HG03159 (cell line): ENCODE results near the gene CSMD2.
"Not testable (repeated sequence)": the region's sequence is repeated elsewhere in the genome, so short reads cannot be mapped to it uniquely, and the experiment has no call there.

ENCODE experiments used
- ATAC-seq: cut with Tn5 transposase; IDR thresholded peaks from one replicate; pipeline ENCODE4 v1.9.1; 2021; ENCODE audit warnings: mild to moderate bottlenecking, moderate library complexity; ENCODE audit not compliant: unreplicated experiment

Gene CSMD2

DNA sequence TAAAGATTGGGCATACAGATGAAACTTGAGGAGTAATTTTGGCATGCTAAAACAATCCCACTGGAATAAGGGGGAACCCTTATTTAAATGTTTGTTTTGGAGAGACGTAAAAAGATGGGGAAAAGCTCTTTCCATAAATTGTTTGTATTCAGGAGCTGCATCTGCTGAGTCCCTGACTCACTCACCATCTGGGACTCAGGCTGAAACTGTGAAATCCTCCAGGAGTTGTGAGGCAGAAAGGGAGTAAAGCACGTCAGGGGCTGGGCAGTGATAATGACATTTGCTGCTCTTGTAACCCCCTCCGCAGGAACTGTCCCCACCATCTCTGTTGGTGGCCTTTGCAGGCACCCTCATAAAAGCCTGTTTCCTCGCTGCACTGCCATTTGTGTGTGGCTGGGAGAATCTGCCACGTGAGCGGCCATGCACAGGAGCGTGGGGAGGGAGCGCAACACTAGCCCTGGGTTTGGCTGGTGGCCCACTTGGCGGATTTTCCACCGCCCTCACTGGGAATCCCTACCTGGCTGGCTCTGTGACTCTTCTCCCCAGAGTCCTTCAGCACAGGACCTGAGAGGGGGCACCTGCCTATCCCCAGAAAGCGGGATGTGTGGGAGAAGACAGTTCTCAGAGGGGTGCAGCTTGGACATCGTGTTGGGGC, 647.3 kb downstream of the CSMD2 start:
- ATAC-seq: no peak

DNA sequence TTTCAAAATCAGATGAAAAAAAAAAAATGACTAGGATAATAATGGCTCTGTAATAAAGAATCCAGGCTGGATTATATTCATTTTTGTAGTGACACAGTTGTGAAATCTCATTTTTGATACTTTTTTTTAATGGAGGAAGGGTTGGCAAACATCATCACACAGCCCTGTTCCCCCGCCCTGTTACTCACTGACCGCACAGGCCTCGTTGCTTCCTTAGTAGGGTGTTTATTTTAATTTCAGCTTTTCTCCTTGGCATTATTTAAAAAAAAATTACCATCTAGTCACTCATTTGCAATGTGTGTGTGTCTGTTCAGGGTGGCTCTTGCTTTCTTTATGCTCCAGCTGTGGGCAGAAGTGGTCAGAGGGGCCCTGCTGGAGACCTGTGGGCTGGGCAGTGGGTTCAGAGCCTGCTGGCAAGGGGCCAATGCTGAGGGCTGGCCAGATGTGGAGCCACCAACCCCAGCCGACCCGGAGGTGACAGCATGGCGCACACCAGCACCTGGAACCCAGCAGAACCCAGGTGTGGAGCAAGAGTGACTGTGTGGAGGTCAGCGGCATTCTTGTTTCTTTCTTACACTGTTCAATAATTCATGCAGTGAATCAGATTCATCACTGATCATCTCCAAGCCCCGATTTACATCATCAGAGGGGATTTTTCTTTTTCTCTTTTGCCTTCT, 648.0 kb downstream of the CSMD2 start:
- no peak for ATAC-seq

DNA sequence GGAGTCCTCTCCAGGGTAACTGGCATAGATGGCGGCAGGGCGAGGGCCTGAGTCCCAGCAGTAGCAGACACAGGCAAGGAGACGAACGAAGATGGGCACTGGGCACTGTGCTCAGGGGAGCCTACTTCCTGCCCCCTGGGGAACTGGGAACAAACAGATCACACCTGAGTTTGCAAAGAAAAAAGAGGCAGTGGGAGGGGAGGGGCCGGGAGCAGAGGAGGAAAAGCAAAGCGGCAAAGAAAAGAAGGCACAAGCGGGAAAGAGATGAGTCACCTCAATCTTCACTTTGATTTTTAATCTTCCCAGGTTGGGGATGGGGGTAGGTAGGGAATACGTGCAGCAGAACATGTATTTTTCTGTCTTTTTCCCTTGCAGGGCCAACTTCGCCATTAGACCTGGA, 648.6 kb downstream of the CSMD2 start:
- no peak for ATAC-seq

DNA sequence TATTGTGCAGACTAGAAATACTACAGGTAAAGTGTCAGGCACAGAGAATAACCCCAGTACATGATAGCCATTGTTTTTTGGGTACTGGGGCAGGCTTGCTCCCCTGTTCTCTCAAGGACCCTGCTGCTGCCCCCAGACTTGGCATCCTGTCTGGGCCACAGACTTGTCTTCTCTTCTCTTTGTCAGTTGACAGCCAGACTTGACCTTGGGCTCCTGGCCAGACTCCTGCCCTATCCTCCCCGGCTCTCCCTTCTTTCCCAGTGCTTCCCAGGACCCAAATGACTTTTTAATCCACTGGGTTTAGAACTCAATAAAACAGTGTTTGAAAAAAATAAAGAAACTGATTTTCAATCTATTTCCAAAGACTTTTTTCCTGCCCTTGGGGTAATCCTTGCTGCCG, 649.4 kb downstream of the CSMD2 start:
- ATAC-seq: no peak

DNA sequence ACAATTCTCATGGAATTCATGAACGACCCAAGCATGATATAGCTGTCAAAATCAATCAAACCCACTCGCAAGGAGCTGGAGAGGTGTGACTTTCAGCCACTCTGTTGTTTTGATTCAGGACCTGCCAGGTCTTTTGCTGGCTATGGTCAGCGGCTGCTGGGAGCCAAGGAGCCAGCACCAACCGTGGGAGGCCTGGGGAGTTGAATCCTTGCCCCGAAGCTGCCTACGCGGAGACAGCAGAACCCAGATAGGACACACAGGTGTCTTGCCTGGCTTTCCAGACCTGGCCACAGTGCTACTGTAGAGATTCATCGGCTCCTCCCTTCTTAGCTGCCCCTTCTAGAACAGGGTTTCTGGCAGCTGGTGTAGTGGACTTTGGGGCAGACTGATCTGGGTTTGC, 649.9 kb downstream of the CSMD2 start:
- ATAC-seq: no peak

DNA sequence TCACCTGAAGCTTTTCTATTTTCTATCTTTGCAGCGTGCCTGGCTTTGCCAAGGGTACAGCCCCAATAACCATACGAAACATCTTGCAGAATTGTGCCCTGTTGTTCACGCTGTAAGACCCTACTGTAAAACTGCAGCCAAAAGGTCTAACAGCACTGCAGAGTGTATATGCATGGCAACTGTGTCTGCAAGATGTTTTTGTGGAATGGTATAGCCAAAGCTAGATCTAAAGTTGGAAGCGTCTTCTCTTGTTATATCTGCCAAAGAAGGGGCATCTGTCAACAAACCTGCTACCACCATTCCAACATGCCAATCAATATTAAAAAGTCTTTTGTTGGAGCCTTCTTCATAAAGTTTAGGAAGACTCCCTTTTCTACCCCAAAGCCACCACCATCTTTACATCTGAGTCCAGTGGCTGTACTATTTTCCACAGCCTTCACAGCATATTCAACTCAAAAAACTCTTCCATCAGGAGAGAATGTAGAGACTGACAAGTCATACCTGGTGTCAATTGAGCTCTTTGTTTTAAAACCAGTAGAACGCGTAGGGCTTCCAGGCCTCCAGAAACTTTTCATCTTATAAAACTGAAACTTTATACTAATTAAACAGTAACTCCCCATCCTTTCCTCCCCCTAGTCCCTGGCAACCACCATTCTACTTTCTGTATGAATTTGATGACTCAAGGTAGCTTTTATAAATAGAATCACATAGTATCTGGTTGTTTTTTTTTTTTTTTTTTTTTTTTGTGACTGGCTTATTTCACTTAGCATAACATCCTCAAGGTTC, 652.6 kb downstream of the CSMD2 start:
- ATAC-seq: no peak

DNA sequence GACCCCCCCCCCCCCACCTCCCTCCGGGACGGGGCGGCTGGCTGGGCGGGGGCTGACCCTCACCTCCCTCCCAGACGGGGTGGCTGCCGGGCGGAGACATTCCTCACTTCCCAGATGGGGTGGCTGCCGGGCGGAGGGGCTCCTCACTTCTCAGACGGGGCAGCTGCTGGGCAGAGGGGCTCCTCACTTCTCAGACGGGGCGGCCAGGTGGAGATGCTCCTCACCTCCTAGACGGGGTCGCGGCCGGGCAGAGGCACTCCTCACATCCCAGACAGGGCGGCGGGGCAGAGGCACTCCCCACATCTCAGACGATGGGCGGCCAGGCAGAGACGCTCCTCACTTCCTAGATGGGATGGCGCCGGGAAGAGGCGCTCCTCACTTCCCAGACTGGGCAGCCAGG, 655.8 kb downstream of the CSMD2 start:
- not testable (repeated sequence) for ATAC-seq

DNA sequence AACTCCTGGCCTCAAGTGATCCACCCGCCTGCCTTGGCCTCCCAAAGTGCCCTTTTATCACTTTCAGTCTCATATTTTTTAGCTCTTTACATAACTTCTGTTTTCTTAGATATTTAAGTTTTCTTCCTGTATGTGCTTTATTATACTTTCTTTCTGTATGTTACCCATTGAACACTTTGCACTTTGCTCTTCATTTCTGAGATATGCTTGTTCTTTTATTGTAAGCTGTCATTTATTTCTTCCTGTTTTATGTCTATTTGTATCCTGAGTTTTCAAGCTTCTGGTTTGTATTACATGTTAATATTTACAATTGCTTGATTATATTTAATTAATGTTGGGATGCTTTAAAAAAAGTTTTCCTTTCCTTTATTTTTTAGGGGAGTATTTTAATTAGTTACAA, 656.9 kb downstream of the CSMD2 start:
- ATAC-seq: no peak

DNA sequence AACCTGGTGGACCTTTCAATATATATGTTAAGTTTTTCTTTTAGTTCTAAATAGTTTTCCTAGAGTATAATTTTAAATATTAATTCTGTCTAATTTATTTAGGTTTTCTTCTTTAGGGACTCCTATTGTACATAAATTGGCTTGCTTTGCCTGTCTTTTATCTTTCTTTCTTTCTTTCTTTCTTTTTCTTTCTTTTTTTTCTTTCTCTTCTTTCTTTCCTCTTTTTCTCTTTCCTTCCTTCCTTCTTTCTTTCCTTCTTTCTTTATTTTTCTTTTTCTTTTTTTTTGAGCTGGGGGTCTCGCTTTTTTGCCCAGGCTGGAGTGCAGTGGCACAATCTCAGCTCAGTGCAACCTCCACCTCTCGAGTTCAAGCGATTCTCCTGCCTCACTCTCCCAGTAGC, 657.4 kb downstream of the CSMD2 start:
- no peak for ATAC-seq

DNA sequence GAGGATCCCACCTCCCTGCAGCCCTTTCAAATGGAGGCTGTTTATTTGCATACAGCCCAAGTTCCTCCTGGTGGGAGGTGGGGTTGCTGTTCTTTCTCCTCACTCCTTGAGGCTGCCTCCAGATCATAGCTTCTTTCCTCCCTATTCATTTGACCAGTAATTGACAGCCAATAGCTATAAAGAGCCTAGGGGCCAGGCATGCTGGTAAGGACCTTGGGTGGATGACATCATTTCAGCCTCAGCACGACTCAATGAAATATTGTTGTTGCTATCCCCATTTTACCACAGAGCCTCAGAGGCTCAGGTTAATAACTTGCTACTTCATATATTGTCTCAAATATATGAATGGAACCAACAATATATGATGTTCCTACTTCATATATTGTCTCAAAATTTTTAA, 661.5 kb downstream of the CSMD2 start:
- no peak for ATAC-seq

DNA sequence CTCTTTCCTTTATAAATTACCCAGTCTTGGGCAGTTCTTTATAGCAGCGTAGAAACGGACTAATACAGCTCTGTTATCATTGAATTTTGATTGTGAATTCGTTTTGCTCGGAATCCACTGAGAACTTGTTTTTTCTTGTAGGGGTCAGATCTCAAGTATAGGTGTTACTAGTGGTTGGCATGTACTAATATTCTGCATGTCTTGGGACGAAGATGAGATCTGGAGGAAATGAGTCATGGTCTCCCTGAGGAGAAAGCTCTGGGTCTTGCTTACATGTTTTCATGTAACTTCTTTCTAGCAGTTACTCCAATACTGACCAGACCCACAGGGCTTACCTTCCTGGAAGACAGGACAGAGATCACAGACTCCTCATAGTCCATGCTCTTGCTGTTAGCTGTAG, 662.3 kb downstream of the CSMD2 start:
- ATAC-seq: no peak

DNA sequence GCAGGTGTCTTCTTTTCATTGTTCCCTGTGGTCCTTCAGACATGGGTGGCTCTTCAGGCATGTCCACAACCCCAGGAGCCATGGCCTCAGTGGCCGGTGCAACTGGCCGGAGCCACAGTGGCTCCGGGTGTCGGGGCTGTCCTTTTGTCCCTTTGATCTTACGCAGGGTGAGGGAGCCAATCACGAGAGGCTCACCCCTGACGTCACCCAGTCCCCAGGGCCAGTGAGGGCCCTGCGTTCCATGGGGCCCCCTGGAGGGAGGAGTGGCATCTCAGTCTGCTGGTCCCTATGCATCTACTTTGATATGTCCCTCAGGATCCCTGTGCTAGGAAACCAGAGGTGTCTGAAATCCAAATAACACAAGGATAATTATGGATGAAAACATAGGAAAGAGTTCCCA, 663.3 kb downstream of the CSMD2 start:
- ATAC-seq: no peak

DNA sequence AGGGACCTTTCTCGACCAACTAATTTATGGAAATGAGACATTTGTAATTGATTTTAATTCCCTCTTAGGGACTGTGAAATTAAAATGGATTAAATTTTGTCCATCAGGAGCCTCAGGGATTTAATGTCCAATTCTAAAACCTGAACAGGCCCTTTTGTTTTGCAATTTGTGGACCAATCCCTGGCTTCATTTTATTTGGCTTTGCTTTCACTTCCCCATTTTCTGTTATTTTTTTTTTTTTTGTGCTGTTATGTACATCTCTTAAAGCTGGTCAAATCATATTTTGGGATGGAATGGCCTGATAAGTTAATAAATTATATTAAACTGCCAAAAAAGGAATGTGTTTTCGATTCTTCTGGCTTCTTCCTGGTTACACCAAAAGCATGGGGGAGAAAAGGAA, 663.7 kb downstream of the CSMD2 start:
- ATAC-seq: no peak

DNA sequence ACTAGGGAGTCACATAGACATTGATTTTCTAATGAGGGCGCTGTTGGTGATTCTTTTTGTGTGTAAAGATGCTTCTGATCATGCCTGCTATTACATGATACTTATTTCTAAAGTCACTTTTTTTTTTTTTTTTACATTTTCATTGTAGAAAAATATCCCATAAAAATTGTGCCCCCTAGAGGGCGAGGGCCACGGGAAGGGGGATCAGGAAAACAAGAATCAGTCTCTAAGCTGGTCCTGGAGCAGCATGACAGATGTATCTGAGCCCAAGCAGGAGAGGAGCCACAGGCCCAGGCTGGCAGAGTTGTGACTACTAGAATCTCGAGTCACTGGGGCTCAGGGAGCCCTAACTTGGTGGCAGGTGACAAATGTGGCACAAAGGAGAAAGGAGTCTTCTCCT, 664.5 kb downstream of the CSMD2 start:
- ATAC-seq: no peak

DNA sequence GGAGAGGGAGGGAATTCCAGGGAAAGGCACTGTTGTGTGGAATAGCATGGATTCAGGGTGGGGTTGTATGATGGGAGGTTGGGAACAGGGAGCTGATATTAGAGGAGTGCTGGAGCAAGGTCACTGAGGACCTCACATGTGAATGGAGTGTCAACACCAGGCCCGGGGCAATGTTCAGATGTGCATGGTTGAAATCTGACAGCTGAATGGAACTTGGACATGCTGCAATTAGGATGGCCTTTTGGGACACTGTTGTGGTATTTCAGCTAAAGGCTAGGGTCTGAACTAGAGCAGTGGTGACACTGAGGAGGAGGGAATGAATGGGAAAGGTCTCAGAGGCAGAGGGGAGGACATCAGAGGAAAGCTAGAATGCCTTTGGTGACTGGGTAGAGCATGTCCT, 667.6 kb downstream of the CSMD2 start:
- no peak for ATAC-seq

DNA sequence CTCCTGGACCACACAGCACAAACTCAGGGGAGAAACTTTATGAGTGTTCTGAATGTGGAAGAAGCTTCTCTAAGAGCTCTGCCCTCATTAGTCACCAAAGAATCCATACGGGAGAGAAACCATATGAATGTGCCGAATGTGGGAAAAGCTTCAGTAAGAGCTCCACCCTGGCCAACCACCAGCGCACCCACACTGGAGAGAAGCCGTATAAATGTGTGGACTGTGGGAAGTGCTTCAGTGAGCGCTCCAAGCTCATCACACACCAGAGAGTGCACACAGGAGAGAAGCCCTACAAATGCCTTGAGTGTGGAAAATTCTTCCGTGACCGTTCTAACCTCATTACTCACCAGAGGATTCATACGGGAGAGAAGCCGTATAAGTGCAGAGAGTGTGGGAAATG, 670.1 kb downstream of the CSMD2 start:
- no peak for ATAC-seq

DNA sequence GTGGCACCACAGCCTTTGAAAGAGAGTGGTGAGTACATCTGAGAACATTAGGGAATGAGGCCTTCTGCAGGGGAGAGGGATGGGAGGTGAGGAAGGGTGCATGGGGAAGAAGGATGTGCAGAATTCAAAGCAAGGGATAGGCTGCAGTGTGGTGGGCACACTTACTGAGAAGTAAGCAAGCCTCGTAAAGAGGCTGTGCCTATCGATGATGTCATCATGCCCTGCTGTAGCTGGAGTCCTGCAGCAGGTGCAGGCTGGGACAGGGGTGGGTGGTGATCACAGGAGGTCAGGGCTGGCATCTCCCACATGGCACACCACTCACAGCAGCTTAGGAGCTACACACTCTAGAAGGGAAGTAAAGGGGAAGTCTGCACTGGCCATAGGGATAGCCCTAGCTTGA, 676.4 kb downstream of the CSMD2 start:
- ATAC-seq: no peak

DNA sequence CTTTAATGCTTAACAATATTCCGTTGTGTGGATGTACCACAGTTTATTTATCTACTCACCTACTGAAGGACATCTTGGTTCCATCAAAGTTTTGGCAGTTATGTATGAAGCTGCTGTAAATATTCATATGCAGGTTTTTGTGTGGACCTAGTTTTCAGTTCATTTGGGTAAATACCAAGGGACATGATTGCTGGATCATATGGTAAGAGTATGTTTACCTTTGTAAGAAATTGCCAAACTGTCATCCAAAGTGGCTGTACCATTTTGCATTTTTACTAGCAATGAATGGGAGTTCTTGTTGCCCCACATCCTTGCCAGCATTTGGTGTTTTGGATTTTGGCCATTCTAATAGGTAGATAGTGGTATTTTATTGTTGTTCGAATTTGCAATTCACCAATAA, 682.6 kb downstream of the CSMD2 start:
- no peak for ATAC-seq

DNA sequence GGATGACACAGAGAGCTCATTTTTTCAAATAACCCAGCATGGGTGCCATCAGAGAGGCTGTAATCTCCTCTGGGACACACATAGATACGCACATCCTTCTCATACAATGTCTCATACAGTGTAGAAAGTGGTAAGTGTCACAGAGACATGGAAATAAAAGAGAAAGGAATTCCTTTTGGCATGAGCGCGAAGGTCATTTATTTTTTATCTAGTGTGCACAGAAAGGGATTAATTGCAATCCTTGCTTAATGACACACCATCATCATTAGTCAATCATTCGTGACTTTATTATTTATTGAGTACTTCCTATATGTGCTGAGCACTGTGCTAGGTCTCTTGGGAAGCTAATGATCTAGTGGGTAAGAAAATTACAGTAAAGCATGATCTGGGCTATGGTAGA, 687.6 kb downstream of the CSMD2 start:
- ATAC-seq: no peak

DNA sequence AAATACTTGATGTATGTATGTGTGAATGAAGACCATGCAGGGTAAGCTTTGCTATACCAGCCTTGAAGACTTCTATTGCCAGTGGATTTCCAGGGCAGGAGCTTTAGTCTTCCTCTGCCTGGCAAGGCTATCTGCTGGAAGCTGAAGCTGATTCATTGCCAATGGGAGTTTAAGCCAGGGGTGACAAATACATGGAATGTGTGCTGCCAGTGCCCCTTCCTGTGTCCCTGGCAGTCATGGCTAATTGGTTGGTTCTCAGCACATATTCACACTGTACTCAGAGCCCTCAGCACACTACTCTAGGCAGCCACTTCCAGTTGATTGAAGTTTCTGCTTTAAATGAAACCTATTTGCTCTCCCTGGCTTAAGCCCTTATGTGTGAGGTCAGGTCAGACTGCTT, 691.1 kb downstream of the CSMD2 start:
- ATAC-seq: no peak

DNA sequence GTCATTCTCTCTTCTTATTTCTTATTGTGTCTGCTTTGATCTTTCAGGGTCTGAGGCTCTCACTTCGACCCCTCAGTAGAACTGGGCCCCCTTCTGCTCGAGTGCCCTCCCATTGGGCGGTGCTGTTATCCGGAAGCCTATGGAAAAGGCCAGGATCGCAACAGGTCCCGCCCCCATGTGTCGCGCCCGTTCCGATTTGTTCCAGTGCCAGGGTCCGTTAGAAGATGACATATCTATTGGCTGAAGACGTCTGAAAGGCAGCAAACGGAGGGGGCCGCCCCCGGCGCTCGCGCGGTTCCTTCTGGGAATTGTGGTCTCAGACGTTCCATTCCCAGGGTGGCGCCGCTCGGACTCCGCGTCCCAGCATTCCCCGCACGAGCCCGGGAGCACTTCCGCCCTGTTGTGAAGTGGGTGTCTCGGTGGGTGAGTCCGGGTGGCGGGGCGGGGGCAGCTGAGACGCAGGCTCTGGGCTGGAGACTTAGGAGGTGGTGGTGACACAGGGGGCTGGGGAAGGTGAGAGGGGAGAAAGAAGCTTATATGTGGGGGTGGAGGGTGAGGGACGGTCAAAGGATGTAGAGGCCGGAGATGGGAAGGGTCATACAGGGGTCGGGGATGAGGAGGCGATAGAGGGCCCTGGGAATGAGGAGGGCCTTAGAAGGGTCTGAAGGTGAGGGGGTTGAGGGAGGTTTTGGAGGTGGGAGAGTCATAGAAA, 692.6 kb downstream of the CSMD2 start, which contains the start of gene ZSCAN20:
TSS of gene ZSCAN20 (plus strand) at position 377 of the 712 bp plus-strand sequence. CDS start 6,644 bp downstream, outside the sequence.
- ATAC-seq: peak; percentile 93
